GM12892 (cell line): ENCODE measurements around the gene SAMD8.

Experiments
- POLR2A ChIP-seq: IDR thresholded peaks from 2 replicates; pipeline ENCODE4 v1.6.1; 2011; ENCODE audit warnings: low read depth, low read length, control low read depth
- POLR2AphosphoS5 ChIP-seq: IDR thresholded peaks from 2 replicates; pipeline ENCODE4 v1.6.1; 2011; ENCODE audit warnings: low read depth, low read length, control low read depth
- TAF1 ChIP-seq: IDR thresholded peaks from 2 replicates; pipeline ENCODE4 v1.6.1; 2011; ENCODE audit warnings: low read depth, mild to moderate bottlenecking, control low read depth, low read length, borderline replicate concordance

DNA sequence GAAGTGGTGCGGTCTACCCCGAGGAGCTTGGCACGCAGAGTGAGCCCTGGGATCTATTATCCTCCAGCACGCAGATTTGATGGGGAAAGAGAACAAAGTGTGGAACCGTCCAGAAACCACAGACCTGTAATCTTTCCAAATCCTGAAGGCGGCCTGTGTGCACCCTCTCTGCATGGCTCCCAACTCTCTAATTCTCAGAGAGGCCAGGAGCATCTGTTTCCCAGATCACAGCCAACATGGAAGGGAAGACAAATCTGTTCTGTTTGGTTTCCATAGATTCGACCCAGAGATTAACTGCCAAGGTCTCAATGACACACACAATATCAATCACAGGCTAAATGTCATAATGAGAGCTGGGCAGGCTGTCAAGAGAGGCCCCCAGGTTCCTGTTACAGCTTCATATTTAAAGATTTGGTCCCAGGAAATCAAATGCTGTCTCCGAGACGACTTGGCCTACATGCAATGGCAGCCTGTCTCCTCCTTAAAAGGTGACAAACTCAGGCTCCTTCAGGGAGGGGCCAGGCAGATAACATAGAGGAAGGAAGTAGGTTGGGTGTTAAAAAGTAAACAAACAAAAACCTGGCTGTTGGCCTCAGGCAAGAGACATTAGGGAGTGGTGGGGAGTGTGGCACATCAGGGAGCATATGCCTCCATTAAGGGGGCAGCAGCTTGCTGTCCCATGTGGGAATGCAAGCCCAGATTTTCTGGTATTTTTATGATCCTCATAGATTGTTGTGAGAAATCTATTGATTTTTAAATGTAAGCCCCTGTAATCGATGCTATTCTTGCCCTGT is 48.8 kb upstream of the SAMD8 start:
- TF ChIP-seq POLR2A (no peak), POLR2AphosphoS5 (no peak), TAF1 (no peak)
